Smooth muscle cell (in vitro differentiated cells): ENCODE results near the gene HOXA7. TPM values are rescaled to one million over a fixed set of nuclear protein-coding genes. Genes with fewer than 3 reads are reported as not detected.

ENCODE experiments used
- DNase-seq: peaks from one replicate; lab custom pipeline; 2025; ENCODE audit not compliant: unreplicated experiment; lab: John Stamatoyannopoulos, UW
- H2AFZ ChIP-seq: fragments of 200-600 bp; sonication (generic); 2 replicates; pipeline ENCODE4 v1.6.0; 2016; ENCODE audit warnings: antibody characterized with exemption, low read depth, mild to moderate bottlenecking
- H3F3A ChIP-seq: fragments of 200-600 bp; sonication (generic); 2 replicates; pipeline ENCODE4 v1.6.0; 2017; ENCODE audit warnings: antibody characterized with exemption, low read depth
- H3K27ac ChIP-seq: fragments of 200-600 bp; sonication (generic); 2 replicates; pipeline ENCODE4 v1.5.1; 2016; ENCODE audit warnings: low read depth, mild to moderate bottlenecking
- H3K27me3 ChIP-seq: fragments of 200-600 bp; sonication (generic); 2 replicates; pipeline ENCODE4 v1.6.1; 2016; ENCODE audit warnings: low read depth, mild to moderate bottlenecking
- H3K36me3 ChIP-seq: fragments of 200-600 bp; sonication (generic); 2 replicates; pipeline ENCODE4 v1.5.1; 2016; ENCODE audit warnings: low read depth
- H3K4me1 ChIP-seq: fragments of 200-600 bp; sonication (generic); 2 replicates; pipeline ENCODE4 v1.5.1; 2016; ENCODE audit warnings: low read depth
- H3K4me2 ChIP-seq: fragments of 200-600 bp; sonication (generic); 2 replicates; pipeline ENCODE4 v1.6.0; 2016; ENCODE audit warnings: mild to moderate bottlenecking
- H3K4me3 ChIP-seq: fragments of 200-600 bp; sonication (generic); 2 replicates; pipeline ENCODE4 v1.5.1; 2016; ENCODE audit warnings: mild to moderate bottlenecking
- H3K79me2 ChIP-seq: fragments of 200-600 bp; sonication (generic); 2 replicates; pipeline ENCODE4 v1.6.0; 2016; ENCODE audit warnings: low read depth, mild to moderate bottlenecking
- H3K9ac ChIP-seq: fragments of 200-600 bp; sonication (generic); 2 replicates; pipeline ENCODE4 v1.6.0; 2016; ENCODE audit warnings: low read depth
- H3K9me3 ChIP-seq: fragments of 200-600 bp; sonication (generic); replicated peaks from 2 replicates; pipeline ENCODE4 v1.5.1; 2016; ENCODE audit warnings: low read depth
- H4K20me1 ChIP-seq: fragments of 200-600 bp; sonication (generic); 2 replicates; pipeline ENCODE4 v1.6.0; 2016; ENCODE audit warnings: low read depth
- CTCF ChIP-seq: fragments of 200-600 bp; sonication (generic); IDR thresholded peaks from 2 replicates; pipeline ENCODE4 v1.5.1; 2017; ENCODE audit warnings: borderline replicate concordance, mild to moderate bottlenecking, antibody characterized with exemption; ENCODE audit not compliant: insufficient read depth, poor library complexity, severe bottlenecking
- WGBS: methylation state at CpG from one replicate; pipeline ENCODE4 v1.1.7; 2016; ENCODE audit warnings: low lambda C conversion rate; 5-methylcytosine and 5-hydroxymethylcytosine counted together
- polyA plus RNA-seq: library from polyadenylated mRNA; unstranded; fragments of >200 nt; fragmentation: Nextera tagmentation; extraction: Ambion mirVana; gene quantifications from 2 replicates; pipeline ENCODE4 v1.2.1, GENCODE V29; 2016
- total RNA-seq: library from RNA; depleted of rRNA; stranded (reverse); fragments of >200 nt; gene quantifications from 2 replicates; pipeline ENCODE4 v1.2.3, GENCODE V29; 2014

Gene HOXA7
- total and polyA plus RNA-seq, 2 experiments from 2014 or later = 0.72 to 1.2 TPM

- peaks cover 7% of the 10 kb centered on the region for H3K4me1 ChIP-seq
- H3K36me3 ChIP-seq = no peaks in the 10 kb centered on the region
- no peaks in the 10 kb centered on the region for H3K9me3 ChIP-seq
- no peak overlapping the region for H2AFZ ChIP-seq
- DNase-seq = no peak
- H4K20me1 ChIP-seq = no peaks in the 10 kb centered on the region
- peak overlapping the region; percentile 29 for H3K4me3 ChIP-seq
- H3K4me2 ChIP-seq = peak overlapping the region; percentile 83
- 28% methylated on average over 15 of the region's 15 CpGs for WGBS
- H3K79me2 ChIP-seq = no peaks in the 10 kb centered on the region
- H3K9ac ChIP-seq = no peak overlapping the region
- TF ChIP-seq CTCF = no peak
- no peak overlapping the region for H3K27ac ChIP-seq
- peaks cover 100% of the 10 kb centered on the region for H3K27me3 ChIP-seq
- H3F3A ChIP-seq = no peaks in the 10 kb centered on the region
Observed at GRCh38 chr7:27140126-27140857, 16.2 kb downstream of the HOXA7 start.

- H3K4me2 ChIP-seq = peak overlapping the region; percentile 83
Observed at GRCh38 chr7:27139334-27140125, 16.9 kb downstream of the HOXA7 start.

DNA sequence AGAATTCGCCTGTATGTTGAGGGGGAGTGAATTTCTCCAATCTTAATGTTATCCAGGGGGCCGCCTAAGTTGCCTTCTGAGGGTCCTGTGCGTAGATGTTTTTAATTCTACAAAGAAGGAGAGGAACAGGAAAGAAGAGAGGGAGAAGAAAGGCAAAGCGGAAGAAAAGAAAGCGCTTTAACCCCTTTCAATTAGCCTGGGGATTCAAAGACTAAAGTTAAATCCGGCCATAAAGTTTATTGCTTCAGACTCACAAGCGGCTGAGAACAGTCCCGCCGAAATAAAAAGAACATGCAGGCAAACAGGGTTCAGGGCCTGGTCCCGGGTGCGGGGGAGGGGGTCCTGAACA, 17.5 kb downstream of the HOXA7 start:
- Histone ChIP-seq H3K4me3 (peak overlapping the region; percentile 29), H3K36me3 (no peaks in the 10 kb centered on the region), H3K9ac (no peak overlapping the region), H3K27ac (no peak overlapping the region), H3F3A (no peaks in the 10 kb centered on the region), H2AFZ (no peak overlapping the region), H4K20me1 (no peaks in the 10 kb centered on the region), H3K9me3 (no peaks in the 10 kb centered on the region), H3K27me3 (peaks cover 100% of the 10 kb centered on the region), H3K4me1 (peaks cover 7% of the 10 kb centered on the region), H3K4me2 (peak overlapping the region; percentile 83), H3K79me2 (no peaks in the 10 kb centered on the region)
- TF ChIP-seq CTCF = no peak
- no peak for DNase-seq
- 10% methylated on average over 11 of the region's 11 CpGs for WGBS

More at GRCh38 chr7:27139334-27140125, 16.9 kb downstream of the HOXA7 start:
- no peak for TF ChIP-seq CTCF
- Histone ChIP-seq H3K9ac (no peak overlapping the region), H3K4me1 (peaks cover 7% of the 10 kb centered on the region), H3K27me3 (peaks cover 100% of the 10 kb centered on the region), H2AFZ (no peak overlapping the region), H3F3A (no peaks in the 10 kb centered on the region), H3K36me3 (no peaks in the 10 kb centered on the region), H3K9me3 (no peaks in the 10 kb centered on the region), H3K4me3 (peak overlapping the region; percentile 29), H3K27ac (no peak overlapping the region), H4K20me1 (no peaks in the 10 kb centered on the region), H3K79me2 (no peaks in the 10 kb centered on the region)
- DNase-seq = no peak
- WGBS = 2% methylated on average over 47 of the region's 53 CpGs
